NCI-H2171 treated with DMSO at 0.1 percent for 48 hours (cell line): ENCODE data around the gene MED20.

Experiments
- DNase-seq: peaks from one replicate; lab custom pipeline; 2025; lab: John Stamatoyannopoulos, UW

MED20 gene

GRCh38 chr6:41914343-41914742 lies 6.6 kb downstream of the MED20 start:
- DNase-seq, result no peak

DNA sequence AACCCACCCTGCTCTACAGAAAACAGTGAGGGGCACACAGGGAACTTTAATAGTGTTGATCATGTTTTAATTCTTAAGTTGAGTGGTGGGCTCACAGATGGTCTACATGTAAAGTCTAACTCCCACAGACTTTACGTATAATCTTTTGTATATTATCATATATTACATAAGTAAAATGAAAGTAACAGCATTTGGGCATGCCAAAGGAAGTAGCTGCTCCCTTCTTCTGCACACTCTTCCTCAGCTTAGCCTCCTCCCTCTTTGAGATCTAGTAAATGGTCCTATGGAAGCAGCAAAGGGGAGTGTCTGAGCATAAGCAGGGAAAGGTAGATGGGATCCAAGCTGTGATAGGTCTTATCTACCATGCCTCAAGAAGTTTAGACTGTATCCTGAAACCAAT lies 11.2 kb downstream of the MED20 start:
- DNase-seq, result no peak

- no peak for DNase-seq
Measured at GRCh38 chr6:41901882-41902519, 18.9 kb downstream of the MED20 start.

DNA sequence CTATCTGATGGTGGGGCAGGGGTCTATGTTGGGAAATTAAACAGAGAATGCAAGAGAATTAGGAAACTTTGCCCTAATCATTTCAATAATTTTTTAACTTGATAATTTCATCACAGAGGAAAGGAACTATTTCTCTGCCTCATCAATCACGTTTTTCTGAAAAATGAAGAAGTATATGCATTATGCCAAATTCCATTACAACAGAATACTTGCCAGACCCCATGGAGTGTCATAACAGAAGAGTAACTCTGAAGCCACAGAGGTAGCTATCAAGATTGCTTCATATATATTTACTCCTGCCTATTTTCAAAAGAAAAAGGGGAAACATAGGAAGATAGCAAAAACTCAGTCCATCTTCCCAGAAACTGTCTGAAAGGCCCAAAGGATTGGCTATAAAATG lies 20.1 kb downstream of the MED20 start:
- no peak for DNase-seq

DNA sequence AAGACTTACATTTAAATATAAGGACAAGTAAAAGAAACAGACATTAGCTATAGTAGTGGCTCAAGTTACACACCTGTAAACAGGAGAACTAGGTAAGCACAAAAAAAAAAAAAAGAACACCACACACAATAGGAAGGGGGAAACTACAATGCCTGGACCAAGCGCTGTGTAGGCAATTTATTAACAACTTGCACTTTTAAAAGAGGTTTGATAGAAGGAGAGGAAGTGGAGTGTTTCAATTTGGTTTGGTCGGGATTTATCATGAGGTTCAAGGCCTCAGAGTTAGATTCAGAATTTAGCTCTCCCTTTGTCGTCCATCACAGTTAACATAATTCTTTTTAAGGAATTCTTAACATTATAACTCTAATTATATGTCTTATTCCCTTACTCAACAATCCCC lies 24.7 kb downstream of the MED20 start:
- DNase-seq, result peak; percentile 21

- peak; percentile 91 for DNase-seq
Measured at GRCh38 chr6:41895300-41896233, 25.4 kb downstream of the MED20 start, which contains the start of gene USP49. USP49 (minus strand) TSS chr6:41895375; CDS start chr6:41806983, 88,392 bp downstream.

DNA sequence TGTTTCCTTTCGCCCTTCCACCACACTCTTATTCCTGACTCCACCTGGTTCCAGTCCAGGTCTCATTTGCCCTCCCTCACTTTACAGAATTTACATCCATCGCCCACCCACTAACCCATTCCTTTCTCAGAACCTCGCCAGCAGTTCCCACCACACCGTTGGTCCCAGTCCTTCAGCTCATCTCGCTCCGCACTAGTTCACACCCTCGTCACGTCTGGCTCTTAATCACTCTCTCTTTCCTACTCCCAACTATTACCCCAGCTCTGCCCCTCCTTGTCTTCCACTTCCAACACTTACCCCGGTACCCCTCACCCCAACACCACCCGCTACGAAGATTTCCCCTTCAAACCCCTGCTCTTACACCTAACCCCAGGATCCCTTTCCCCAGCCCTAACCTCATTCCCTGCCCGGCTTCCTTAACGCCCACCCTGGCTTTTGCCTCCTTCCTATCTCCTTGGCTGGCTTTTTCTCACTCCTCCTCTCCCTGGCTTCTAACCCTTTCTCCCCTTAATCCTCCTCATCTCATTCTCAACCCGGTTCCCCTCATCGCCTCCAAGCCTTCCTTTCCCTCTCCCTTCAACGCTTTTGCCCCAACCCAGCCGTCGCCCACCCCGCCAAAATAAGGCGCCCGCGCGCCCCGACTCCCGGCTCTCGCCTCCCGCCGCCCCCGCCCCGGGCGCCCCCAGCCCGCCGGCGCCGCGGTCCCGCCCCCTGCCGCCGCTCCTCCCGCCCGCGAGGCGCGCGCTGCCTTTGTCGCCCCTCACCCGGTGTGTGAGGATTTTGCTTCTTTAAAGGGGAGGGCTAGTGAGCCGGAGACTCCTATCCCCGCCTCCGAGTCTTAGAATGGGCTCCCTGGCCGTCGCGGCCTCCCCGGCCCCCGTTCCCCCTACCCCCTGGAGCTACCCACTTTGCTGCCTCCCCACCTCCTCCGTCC lies 26.3 kb downstream of the MED20 start:
- DNase-seq, result peak; percentile 37

GRCh38 chr6:41892921-41893564 lies 27.9 kb downstream of the MED20 start:
- no peak for DNase-seq

DNA sequence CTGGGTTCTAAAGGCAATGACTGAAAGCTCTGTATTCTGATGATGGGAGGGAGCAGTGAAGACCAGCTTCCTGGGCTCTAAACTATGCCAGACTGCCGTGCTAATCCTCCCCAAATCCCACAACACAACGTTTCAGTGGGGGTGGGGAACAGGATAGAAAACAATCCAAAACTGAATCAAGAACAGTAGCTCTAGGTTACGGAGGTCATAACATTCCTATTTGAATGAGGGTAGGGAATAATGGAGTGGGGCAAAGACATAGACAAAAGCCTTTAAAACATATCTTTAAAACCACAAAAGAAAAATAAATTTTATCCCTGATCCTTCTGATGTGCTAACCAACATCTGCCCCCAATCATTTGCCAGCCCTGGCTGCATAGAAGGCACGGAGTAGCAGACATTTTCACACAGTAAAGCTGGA lies 33.6 kb downstream of the MED20 start:
- DNase-seq, result no peak

GRCh38 chr6:41885930-41886329 lies 35.0 kb downstream of the MED20 start:
- DNase-seq, result no peak

DNA sequence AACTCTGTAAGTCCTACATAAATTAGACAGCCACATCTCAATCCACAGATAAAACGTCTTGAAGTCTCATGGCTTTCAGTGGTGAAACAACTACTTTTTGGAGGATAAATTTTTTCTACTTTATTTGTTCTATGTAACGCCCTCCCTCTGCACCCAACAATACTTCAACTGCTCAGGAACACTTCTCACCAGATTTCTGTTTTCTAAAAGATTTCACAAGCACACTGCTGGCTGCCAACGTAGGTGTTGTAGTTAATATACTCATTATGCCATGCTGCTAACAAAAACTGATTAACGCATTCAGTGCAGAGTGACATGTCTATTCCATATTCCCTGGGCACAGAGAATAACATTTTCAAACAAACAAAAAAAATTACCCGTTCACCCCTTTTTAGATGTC lies 36.0 kb downstream of the MED20 start:
- no peak for DNase-seq

DNA sequence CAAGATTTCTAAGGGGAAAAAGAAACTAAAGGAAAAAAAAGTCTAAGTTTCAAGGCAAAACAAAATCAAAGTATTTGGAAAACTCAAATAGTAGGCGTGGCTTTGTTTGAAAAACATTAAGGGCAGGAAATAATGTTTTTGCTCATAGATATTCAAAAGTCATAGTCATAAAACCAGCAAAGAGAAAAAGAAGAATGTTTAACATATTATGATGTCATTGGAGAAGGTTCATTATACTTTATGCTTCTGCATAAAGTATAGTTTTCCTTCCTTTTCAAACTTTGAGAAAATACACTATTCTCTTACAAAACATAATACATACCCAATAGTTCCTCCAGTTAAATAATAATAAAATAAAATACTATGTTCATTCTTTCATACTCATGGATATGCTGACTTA lies 39.4 kb downstream of the MED20 start:
- no peak for DNase-seq

GRCh38 chr6:41878961-41879405 lies 42.0 kb downstream of the MED20 start:
- DNase-seq, result no peak

DNA sequence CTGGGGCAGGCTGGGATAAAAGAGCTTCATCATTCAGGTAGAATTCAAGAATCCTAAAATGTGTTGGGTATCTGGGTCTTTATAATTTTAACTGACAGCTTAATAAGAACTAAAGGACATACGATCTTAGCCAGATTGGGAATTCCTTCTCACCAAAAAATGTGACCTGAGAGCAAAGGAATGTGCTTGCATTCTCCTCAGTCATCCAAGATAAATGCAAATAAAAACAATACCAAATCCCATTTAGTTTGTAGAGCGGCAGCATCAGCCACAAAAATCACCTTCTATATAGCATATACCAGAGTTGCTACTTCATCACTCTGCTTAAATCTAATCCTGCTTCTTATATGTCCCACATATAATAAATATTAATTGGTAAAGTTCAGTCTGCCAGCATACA lies 42.7 kb downstream of the MED20 start:
- DNase-seq, result no peak

DNA sequence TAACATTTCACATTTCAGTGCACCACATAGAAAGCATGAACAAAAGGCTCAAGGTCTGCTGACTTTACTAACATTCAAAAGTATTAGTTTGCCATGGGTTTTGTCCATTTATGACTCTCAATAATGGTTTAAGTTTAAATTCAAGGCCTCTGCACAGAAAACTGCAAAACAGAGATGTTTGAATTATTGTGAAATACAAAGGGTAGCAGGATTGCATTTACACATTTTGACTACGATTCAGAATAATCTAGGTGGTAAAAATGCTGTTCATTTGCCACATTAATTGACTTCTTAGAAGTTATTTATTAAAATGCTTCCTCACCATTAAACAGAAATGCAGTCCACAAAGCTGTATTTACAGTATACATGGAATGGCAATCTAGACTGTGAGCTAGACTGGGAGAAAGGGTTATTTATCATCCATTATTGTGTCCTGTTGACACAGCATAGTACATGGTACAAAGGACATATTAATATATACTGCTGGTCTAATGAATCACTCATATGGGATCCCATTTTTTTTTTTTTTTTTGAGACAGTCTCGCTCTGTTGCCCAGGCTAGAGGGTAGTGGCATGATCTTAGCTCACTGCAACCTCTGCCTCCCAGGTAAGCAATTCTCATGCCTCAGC lies 43.8 kb downstream of the MED20 start:
- DNase-seq, result no peak

DNA sequence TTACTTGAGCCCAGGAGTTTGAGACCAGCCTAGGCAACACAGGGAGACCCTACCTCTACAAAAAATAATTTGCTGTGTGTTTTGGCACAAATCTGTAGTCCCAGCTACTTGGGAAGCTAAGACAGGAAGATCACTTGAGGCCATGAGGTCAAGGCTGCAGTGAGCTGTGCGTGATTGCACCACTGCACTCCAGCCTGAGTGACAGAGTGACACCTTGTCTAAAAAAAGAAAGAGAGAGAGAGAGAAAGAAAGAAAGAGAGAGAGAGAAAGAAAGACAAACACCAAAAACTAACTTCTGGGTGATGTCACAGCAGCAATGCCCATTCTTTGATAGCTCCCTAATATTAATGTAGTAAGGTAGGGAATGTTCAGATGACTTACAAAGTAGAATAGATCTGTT lies 46.2 kb downstream of the MED20 start:
- DNase-seq, result no peak

GRCh38 chr6:41872147-41872546 lies 48.8 kb downstream of the MED20 start:
- no peak for DNase-seq

DNA sequence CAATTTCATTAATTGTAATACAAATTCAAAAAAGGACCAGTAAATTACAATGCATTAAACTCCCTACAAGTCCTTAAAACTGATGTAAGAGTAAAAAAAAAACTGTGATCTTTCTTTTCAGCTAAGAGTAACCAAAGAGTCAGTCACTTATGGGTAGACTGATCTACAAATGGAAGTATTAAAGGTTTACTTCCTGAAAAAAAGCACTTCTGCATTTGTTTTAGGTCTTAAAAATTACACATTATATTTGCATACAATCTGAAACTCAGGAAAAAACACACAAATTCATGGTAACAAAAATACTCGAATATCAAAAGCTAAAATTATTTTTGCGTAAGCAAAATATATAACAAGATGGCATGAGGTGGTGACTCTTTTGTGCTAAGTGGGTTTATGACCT lies 49.2 kb downstream of the MED20 start:
- no peak for DNase-seq

DNA sequence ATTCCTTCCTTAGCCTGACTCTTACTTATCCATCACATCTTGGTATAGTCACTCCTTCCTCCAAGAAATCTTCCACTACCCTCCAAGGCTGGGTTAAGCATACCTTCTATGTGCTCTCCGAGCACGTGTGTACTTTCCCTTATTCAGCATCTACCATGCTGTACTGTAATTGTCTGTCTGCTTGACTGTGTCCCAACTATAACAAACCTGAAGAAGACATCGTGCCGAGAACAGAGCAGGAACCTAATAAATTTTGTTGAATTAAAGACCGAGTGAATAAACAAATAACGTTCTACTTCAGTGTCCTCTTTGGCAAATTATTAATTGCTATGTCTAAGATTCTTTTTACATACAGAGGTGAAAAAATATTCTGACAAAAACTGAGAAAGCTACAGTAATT lies 61.6 kb downstream of the MED20 start:
- no peak for DNase-seq

- no peak for DNase-seq
Measured at GRCh38 chr6:41858703-41859102, 62.2 kb downstream of the MED20 start.
